Forelimb muscle (tissue), 1 donor: ENCODE measurements around the gene ROBO1. TPM values are rescaled to one million over a fixed set of nuclear protein-coding genes. Genes with fewer than 3 reads are reported as not detected.
"Not testable (repeated sequence)": the region's sequence is repeated elsewhere in the genome, so short reads cannot be mapped to it uniquely, and the experiment has no call there.

Experiments
- DNase-seq: peaks from one replicate; pipeline ENCODE4 v3.0.0-alpha.2; 2013; ENCODE audit warnings: low read depth
- polyA plus RNA-seq: library from polyadenylated mRNA; unstranded; fragments of 120-200 nt; gene quantifications from one replicate; pipeline ENCODE4 v1.2.1, GENCODE V29; 2013; ENCODE audit not compliant: insufficient read length

The ROBO1 gene
- polyA plus RNA-seq, 1 donor: 35.9 TPM

DNA sequence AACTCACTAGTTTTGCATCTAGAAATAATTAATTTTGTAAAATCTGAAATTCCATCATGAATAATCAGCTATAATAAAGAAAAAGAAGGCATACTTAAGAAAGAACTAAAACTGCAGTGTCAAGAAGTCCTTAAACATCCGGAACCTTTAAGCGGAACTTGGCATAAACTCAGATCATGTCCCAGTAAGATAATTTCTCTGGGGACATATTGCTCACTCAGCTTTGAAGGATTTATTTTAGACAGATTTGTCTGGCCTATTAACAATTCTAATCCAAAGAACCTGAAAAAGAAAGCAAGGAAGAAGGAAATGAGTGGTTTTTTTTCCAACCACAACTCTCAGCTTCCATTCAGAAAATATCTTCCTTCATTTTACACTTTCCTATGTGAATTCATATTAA, 850.3 kb downstream of the ROBO1 start:
- DNase-seq: no peak

GRCh38 chr3:78913711-78914110, 854.1 kb downstream of the ROBO1 start:
- DNase-seq: no peak

DNA sequence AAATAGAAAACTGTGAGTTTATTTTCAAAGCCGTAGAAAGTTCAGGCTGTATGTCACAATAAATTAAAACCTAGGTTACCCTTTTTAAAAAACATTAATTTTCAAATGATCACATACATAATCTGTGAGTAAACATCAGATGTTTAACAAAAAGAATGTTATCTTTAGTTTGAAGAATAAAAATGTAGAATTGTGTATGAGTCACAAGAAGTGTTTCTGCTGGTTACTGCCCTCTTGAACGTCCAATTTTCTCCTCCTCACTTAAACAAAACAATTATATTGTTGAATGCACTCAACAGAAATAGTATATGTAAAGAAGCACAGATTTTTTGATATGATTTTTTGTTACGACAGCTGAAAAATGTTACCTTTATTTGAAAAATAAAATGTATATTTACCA, 855.1 kb downstream of the ROBO1 start:
- DNase-seq: no peak

GRCh38 chr3:78912259-78912658, 855.5 kb downstream of the ROBO1 start:
- no peak for DNase-seq

- DNase-seq: no peak
These were observed 856.4 kb downstream of the ROBO1 start for GRCh38 chr3:78911394-78911793.

DNA sequence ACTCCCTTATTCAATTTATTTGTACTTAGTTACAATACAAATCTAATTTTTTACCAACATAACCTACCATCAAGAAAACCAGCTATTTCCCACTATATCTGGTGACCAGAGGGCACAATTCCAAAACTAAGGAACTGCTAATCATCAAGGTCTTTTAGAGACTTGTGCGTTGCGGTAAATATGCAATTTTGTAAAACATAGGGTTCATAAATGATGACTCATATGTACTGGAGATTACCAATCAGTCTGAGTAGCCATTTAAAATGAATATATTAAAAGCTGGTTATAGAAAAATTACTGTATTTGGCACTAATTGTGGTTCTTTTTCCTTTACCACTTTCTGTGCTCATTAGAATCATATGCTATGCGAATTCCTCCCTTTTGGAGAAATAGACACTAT, 859.6 kb downstream of the ROBO1 start:
- no peak for DNase-seq

- no peak for DNase-seq
These were observed 860.4 kb downstream of the ROBO1 start for GRCh38 chr3:78907367-78907766.

GRCh38 chr3:78906930-78907329, 860.9 kb downstream of the ROBO1 start:
- no peak for DNase-seq

DNA sequence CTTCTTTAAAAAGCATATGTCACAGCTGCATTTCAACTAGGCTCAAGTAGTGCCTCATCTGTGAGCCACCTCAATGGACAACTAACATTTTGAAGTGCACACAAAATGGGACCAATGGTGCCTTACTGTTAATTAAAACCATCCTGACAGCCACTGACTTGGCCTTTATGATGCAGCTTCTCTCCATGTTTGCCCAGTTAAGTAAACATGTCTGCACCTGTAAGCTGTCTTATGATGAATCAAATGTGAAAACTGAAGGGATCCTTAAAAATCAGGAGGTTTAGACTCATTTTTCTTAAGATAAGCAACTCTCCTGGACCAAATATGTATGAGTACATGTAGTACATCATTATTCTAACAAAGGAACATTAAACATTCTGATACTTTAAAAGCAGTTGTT, 861.6 kb downstream of the ROBO1 start:
- no peak for DNase-seq

GRCh38 chr3:78905700-78906099, 862.1 kb downstream of the ROBO1 start:
- no peak for DNase-seq

- no peak for DNase-seq
These were observed 866.3 kb downstream of the ROBO1 start for GRCh38 chr3:78901544-78901943.

- no peak for DNase-seq
These were observed 866.9 kb downstream of the ROBO1 start for GRCh38 chr3:78900880-78901279.

- DNase-seq: no peak
These were observed 867.4 kb downstream of the ROBO1 start for GRCh38 chr3:78900426-78900825.

GRCh38 chr3:78895528-78895927, 872.3 kb downstream of the ROBO1 start:
- DNase-seq: no peak

- DNase-seq: no peak
These were observed 873.0 kb downstream of the ROBO1 start for GRCh38 chr3:78894787-78895186.

- no peak for DNase-seq
These were observed 874.6 kb downstream of the ROBO1 start for GRCh38 chr3:78893161-78893560.

- DNase-seq: no peak
These were observed 878.5 kb downstream of the ROBO1 start for GRCh38 chr3:78889348-78889747.

DNA sequence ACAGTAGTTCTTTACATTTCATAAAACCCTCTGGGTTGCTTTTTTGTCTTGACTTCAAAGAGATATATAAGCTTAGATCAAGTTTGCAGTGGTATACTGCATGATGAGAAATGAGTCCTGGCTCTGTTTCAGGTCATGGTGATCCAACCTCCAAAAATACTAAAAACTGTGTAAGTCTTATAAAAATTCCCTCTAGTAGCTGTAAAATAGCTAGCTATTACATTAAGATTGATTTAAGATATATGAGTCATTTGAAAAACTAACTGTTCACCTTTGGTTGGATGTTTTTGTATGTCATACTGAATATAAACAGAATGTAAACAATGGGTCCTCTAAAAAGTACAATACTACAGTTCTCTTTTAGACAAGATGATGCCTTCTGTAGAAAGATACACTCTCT, 879.2 kb downstream of the ROBO1 start:
- DNase-seq: no peak

GRCh38 chr3:78887547-78888011, 880.2 kb downstream of the ROBO1 start:
- no peak for DNase-seq

- DNase-seq: no peak
These were observed 880.8 kb downstream of the ROBO1 start for GRCh38 chr3:78887029-78887428.

- DNase-seq: not testable (repeated sequence)
These were observed 883.2 kb downstream of the ROBO1 start for GRCh38 chr3:78884567-78884966.

- no peak for DNase-seq
These were observed 885.5 kb downstream of the ROBO1 start for GRCh38 chr3:78882251-78882650.

DNA sequence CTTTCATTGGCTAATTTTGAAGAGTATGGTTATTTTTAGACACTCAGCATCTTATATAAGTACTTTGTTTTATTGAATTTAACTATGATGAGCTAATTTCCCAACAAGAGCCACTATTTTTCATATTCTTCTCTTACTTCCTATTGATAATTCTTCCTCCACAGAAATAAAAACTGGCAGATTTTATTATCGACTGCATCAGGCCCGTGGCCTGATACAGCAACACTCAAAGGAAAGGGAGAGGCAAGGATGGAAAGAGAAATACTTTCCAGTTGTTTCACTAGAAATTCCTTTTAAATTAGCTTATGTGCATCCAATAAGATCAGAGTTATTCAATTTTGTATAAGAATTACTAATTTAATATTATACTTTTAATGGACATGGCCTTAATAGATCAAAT, 886.3 kb downstream of the ROBO1 start:
- no peak for DNase-seq

GRCh38 chr3:78880603-78881461, 887.0 kb downstream of the ROBO1 start:
- DNase-seq: peak; percentile 88
